HG02943 (cell line): Measurements from ENCODE around the gene RSL24D1.

Experiments used
- ATAC-seq: cut with Tn5 transposase; IDR thresholded peaks from one replicate; pipeline ENCODE4 v1.9.1; 2021; ENCODE audit warnings: mild to moderate bottlenecking, low read depth, moderate library complexity; ENCODE audit not compliant: unreplicated experiment

Gene RSL24D1

DNA sequence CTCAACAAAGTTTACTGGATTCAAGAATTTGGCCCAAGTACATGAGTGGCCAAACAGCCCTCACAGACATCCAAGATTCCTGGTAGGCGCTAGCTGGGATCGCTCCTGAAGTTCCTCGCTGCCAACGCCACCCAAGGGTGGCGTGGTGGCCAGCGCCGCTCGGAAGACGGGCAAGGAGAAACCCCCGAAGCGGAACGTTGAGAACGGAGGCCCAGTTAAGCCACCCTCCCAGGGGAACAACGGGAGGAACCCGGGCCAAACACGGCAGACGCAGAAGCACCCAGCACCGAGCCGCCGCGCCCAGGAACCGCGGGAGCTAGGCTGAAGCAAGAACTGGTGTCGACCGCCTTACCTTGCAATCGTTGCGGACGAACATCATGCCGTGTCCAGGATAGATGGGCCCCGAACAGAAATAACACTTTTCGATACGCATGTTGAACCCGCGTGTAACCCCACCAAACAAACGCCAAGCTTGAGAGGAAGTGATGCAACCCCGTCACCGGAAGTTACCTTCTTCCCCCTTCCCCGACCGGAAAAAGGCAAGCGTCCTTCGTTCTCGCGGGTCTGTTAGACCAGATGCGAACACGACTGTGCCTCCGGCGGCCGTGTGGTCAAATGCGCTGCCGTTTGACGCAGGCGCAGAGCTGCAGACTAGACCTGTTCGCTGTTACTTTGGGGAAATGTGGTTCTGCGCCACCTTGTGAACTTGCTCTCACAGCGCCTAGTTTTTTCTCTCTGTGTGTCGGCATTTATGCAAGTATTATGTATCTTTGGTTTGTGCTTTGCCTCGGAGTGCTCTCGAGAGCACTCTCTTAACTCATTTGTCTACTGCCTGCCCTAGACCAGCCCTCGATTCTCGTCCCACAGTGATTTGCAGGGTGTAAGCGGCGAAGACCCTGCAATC is at the start of gene RSL24D1:
Gene RSL24D1 (minus strand): TSS at position 484 of the 904 bp plus-strand sequence. CDS start 51 bp downstream, at position 433.
- ATAC-seq, result peak; percentile 97

DNA sequence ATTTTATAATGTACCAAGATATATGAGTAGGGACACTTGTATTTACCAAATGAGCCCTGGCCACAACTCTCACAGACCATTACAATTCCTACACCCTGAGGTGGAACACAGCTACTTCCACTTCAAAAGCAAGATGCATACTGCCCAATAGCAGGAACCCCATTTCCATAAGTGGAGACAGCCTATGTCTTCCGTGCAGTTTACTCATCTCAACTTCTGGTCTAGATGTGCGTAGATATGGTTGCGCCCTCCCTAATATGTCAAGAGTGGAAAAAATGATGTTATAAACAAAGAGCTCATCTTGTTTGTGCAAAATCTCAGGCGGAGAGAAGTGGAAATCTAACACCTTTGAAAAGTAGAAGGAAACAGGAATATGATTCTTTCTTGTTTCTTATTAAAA is 48.3 kb upstream of the RSL24D1 start:
- no peak for ATAC-seq

DNA sequence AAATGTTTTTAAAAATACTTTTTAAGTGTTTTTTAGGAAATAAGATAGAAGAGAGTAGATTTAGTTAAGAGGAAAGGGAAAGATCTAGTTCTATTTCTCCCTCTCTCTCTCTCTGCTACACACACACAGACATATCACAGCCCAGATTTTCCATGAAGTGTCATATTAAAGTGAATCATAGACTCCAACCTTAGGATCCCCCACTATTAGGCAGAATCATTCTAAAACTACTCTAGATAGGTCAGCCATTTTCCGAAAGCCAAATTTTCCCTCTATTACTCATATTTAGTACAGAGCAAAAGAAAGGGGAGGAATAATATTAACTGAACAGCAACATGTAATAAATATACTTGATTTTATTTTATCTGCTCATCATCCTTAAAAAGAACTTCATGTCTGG is 45.1 kb upstream of the RSL24D1 start:
- no peak for ATAC-seq

DNA sequence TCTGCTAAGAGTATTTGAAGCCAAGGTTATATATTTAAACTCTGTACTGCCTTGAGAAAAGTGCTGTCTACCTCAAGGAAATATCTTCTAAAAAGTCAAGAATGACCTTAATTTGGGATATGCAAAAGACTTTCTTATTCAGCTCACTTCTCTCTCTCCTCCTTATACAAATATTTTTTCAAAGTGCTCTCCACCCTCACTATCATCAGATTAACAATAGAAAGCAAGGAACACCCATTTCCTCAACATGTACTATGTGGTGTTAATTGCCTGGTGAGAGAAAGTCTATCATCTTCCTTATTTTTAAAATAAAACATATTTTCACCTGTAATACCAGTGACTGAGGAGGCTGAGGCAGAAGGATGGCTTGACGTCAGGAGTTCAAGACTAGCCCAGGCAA is 44.4 kb upstream of the RSL24D1 start:
- no peak for ATAC-seq

DNA sequence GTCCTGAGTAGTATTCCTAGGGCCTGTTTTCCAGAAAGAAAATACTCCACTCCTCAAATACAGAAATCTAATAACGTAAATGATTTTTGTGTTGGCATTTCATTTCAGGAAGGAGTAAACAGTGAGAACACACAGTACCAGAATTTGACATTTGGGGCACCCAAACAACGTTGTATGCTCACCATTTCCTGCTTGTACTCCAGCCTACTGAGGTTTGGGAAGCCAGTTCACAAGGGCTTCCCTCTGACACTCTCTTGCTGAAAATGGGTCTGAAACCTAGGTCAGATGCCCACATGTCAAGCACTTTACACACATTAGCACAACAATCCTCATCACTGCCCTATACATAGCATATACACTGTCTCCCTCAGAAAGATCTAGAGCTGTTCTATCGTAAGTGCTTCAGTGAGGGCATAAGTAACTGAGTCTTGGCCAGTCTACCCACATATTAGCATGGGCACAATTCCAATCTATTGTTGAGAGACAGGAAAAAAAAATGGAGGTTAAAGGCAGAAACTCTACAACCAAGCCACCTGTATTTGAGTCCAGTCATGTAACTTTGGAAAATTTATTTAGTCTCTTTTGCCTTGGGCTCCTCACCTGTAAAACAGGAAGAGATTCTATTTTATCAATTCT is 43.5 kb upstream of the RSL24D1 start:
- no peak for ATAC-seq

DNA sequence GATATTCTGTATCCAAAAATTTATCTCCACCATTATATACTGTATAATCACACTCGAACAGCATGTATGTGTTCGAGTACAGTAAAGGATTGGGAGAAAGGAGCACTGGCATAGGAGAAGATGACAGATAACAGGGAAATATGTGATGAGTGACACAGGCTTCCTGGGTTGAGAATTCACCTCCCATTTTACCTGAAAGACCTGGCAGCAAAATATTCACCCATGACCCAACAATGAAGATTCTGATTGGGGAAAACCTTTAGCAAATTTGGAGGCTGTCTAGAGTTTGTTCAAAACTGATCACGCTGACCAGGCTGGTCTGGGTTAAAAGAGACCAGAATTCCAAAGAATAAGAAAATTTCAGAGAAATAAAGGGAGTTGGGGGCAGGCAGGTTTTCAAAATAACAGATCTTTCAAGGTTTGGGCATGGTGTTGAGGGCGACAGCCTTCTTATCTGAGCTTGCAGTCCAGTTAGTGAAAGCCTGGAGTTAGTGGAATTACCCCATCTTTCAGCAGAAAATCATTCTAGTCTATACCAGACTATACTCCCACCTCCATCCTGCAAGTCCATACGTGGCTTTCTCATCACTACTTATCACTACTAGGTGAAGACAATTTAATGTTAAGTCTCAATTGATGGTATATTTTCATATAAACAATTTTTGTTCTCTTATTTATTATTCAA is 42.8 kb upstream of the RSL24D1 start:
- ATAC-seq, result no peak

DNA sequence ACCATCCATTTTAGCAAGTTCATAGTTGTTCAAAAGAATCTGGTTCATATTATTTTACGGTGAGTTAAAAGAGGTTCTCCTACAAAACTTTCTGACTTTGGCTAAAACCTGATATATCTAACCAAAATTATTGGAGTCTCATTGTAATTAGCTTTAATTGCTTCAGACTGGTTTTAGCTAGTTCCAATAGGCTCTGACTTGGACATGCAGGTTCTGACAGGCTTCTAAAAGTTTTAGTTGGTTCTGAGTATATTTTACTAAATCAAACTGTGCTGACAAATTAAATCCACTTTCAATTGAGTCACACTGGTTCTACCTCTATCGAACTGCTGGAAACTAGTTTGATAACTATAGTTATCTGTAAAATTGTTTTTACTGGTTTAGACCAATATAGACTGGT is 42.1 kb upstream of the RSL24D1 start:
- ATAC-seq, result no peak

DNA sequence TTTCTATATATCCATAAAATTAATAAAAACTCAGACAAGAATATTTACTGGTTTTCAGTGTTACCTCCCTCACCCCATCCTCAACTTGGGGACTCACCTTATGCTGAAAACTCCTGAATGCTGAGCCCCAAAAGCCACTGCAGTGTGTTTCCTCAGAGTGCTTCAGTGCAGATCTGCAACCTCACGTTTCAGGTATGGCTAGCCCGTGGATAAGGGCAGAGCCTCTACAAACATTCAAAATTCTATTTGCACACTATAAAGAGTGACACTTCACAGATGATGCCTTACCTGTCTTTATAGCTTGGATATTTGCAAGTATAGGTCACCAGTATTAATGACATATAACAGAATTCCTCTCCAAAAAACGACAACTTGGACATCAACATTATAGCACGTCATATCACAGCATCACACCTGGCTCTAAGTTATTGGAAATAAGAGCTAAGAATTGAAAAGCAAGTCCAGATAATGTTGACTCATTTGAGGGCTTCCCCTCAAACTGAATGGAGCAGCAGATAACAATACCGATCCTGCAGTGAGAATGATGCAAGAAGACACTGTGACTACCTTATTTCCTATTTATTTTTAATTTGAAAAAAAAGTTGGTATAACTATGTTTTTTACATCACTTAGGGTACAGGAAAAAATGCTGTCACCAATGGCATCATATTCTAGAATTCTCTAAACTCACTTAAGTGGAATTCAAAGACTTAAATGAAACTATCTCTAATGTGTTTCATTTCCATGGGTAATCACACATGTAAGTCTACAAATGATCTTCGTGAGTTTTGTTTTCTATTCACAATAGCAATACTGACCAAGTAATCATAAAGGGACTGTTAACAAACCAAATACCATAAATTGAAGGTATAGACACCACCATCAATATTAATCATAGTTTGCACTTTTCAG is 40.7 kb upstream of the RSL24D1 start:
- ATAC-seq, result no peak

DNA sequence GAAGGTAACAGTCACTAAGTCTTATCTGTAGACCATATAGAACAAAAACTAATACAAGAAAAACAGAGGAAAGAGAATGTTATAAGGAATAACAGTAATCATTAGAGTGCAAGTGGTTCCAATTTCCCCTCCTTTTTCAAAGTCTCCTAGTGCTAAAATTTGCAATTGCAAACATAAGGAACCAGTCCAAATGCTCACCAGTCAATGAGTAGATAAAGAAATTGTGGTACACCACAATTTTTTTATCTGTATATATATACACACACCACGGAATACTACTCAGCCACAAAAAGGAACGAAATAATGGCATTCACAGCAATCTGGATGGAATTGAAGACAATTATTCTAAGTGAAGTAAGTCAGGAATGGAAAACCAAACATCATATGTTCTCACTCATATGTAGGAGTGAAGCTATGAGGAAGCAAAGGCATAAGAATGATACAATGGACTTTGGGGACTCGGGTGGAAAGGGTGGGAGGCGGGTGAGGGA is 38.9 kb upstream of the RSL24D1 start:
- ATAC-seq, result no peak

DNA sequence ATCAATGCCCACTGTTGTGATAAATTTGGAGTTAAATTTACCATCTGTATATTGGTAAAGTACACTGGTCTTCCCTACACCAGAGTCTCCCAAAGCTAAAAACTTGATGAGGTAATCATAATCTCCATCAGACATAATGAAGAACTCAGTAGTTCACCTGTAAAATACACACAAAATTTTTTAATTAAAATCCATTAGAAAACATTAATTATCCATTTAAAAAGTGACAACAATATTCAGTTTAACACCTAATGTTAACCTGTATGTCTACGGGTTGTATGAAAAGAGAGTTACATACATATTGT is 38.0 kb upstream of the RSL24D1 start:
- no peak for ATAC-seq

DNA sequence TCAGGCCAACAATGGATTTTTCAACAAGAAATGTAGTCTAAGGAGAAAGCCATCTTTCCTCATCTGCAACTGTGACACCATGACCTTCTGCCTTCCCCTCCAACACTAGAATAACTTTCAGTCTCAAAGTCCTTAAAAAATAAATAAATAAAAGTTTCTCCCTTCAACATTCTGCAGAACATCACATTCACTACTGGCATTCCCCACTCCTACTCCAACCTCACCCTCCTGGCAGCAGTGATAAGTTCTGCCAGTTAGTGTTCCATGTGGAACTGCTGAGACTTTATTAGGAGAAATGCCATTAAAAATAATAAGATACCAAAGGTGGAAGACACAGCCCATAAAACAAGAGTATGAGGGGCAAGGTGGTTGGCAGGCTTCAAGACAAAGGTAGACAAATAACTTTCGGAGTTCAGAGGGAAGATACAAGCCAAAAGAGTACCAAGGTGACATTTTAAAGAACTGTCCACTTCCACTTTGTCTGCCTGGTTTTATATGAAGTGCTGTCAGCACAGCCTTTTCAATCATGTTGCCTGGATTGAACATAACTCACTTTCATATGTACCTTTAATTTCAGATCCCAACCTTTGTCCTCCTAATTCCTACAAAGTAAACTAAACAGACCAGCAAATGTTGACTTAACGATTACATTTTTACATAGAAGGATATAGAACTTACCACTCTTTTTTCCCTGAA is 37.5 kb upstream of the RSL24D1 start:
- ATAC-seq, result no peak

DNA sequence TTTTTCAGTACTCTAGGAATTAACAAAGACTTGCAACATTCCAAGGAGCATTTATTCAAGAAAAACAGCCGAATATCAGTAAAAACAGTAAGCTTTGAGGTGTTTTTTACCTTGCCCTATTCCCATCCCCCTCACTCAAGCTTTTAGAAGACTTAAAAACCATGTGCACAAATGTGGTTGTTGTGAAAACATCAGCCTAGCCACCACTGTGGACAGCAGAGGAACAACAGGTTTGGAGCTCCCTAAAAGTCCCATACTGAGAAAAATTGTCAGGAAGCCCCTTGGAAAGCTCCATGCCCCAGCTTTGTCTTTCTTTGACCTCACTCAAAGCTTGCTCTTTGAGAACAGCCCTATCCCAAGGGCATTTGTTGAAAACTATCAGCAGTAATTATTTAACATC is 34.7 kb upstream of the RSL24D1 start:
- no peak for ATAC-seq

DNA sequence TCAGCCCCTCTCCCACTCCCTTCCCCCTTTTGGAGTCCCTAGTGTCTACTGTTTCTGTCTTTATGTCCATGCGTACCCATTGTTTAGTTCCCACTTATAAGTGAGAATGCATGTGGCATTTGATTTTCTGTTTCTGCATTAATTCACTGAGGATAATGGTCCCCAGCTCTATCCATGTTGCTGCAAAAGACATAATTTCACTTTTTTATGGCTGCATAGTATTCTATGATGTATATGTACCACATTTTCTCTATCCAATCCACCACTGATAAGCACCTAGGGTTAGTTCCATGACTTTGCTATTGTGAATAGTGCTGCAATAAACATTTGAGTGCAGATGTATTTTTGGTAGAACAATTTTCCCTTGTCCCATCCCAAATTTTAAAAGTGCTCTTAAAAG is 34.2 kb upstream of the RSL24D1 start:
- ATAC-seq, result no peak

DNA sequence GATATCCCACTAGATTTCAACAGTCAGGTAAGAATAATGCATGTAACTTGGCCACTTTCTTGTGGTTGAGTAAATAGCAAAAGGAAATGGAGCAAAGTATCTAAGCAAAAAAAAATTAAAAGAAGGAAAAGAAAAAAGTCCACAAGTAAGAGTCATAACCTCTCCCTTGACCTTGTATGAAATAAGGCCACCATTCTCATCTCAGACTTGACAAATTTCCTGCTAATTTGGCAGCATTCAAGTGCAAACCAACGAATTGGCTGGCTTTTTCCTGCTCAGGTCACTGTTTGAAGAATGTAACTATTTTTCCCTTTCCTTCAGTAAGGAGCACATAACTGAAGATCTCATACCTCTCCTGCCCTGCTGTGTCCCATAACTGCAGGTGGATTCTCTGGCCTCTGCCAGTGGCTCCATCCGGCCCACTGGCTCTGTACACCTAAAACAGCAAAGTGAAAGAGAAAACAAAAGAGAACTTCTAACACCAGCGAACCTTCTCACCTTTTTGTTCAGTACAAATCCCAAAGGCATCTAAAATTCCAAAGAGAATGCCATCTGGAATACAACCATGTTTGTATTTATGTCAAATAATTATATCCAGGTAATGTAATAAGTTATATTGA is 33.4 kb upstream of the RSL24D1 start:
- ATAC-seq, result no peak

DNA sequence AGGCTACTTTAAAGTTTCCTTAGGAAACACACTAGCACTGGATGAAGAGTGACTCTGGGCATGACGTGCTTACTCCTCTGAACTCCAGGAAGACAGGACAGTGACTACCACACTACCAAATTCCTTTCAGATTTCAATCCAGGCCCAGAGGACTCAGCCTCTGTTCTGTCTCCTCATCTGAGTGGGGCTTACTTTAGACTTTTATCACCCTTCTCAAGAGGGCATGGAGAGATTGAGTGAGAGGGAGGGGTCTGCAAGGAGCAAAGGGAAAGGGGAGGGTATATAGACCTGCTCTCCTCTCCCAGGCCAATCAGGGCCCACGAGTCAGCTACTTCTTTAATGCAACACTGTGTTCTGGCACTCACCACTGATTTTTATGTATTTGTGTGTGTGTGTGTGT is 29.4 kb upstream of the RSL24D1 start:
- ATAC-seq, result no peak

DNA sequence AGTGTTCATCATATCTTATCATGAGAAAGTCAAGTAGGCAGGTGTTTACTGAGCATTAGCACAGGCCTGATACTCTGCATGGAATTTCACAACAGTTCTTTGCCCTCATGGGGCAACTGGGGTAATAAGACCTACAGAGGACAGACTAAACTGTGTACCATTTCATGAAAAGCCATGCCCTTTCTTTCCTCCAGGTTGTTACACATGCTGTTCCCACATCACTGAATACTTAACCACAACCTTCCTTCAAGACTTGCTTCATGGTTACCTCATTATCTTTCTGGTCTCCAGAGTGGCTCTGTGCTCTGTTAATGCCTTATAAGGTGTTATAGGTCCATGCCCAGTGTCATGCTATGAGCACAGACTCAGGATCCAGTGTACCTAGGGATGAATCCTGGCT is 28.2 kb upstream of the RSL24D1 start:
- no peak for ATAC-seq

DNA sequence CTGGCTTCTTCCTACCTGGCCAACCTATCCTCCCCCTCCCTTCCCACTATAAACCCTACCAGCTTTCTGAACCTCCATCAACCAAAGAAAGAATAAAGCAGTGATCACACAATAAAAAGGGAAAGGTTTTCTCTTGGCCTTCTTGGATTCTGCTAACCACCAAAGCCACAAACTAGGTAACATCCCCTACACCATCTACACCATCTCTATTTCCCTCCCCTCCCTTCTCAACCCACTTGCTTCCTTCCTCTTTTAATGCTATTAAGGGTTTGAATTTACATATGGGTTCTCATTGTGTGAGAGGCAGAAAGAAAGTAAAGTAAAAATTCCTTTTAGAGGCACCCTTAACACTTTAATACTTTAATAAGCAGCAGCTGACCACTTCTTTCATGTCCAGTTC is 25.8 kb upstream of the RSL24D1 start:
- ATAC-seq, result peak; percentile 69

DNA sequence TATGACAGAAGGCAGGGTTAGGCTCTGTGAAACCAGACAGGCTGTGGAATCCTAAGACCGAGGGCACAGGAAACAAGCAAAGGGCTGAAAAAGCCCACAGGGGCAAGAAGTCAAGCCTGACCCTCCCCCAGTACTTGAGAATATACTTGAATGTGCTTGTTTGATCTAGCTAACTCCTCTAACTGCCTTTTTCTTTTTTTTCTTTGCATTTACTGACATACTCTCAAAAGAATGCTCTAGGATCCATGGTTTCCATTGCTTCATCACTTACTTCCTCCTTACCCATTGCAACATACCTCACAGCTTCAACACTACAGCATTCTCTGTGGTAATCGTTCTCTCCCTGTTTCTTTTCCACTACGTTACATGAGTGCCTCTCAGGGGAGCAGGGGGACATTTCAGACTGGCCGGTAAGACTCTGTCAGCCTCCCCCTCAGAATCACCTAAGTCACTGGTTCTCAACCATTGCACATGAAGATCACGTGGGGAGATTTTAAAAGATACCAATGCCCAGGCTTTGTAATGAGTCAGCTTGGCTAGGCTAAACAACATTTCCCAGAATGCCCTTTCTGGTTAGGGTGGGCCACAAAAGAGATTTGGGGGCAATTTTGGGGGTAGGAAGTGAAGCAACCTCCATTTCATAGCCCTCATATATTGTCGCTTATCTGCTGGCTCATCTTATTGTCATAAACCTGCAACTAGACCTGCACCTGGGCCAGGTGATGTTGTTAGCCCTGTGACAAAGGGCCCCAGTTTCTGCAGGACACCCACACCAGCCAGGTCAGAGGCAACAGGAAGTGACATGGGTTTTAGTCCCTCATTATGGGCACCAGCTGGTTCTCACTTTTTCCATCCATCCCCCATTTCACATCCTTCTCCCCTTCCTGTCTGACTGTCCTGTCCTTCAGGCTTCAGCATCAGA is 24.6 kb upstream of the RSL24D1 start:
- ATAC-seq, result no peak
